OCI-LY3 (cell line): ENCODE results near the gene SGSM2.

ENCODE experiments used
- H2AFZ ChIP-seq: fragments of 200-600, 300-600 bp; shearing (Covaris generic); 2 replicates; pipeline ENCODE4 v1.6.0; 2014; ENCODE audit warnings: antibody characterized with exemption, low read depth, low read length
- H3K27ac ChIP-seq: fragments of 200-600, 300-600 bp; sonication (generic); 2 replicates; pipeline ENCODE4 v1.5.1; 2014; ENCODE audit warnings: mild to moderate bottlenecking, low read length, moderate library complexity, mixed read lengths
- H3K27me3 ChIP-seq: fragments of 200-600, 300-600 bp; sonication (generic); 2 replicates; pipeline ENCODE4 v1.6.1; 2014; ENCODE audit warnings: low read depth, low read length, mixed read lengths
- H3K36me3 ChIP-seq: fragments of 200-600, 300-600 bp; sonication (generic); replicated peaks from 2 replicates; pipeline ENCODE3; 2014; ENCODE audit warnings: low read depth, low read length, mixed read lengths
- H3K4me1 ChIP-seq: fragments of 300-600, 200-600 bp; sonication (generic); 2 replicates; pipeline ENCODE4 v1.6.1; 2014; ENCODE audit warnings: low read length, mixed read lengths
- H3K4me2 ChIP-seq: fragments of 200-600, 300-600 bp; sonication (generic); 2 replicates; pipeline ENCODE4 v1.6.1; 2014; ENCODE audit warnings: low read length, mixed read lengths
- H3K4me3 ChIP-seq: fragments of 300-600, 200-600 bp; sonication (generic); 2 replicates; pipeline ENCODE4 v1.5.1; 2014; ENCODE audit warnings: antibody characterized with exemption, mild to moderate bottlenecking, low read length, moderate library complexity
- H3K79me2 ChIP-seq: fragments of 300-600, 200-600 bp; shearing (Covaris generic); 2 replicates; pipeline ENCODE4 v1.6.1; 2014; ENCODE audit warnings: mild to moderate bottlenecking, low read length, mixed read lengths
- H3K9ac ChIP-seq: fragments of 300-600, 200-600 bp; shearing (Covaris generic); 2 replicates; pipeline ENCODE4 v1.6.0; 2014; ENCODE audit warnings: mild to moderate bottlenecking, low read length, moderate library complexity
- H3K9me3 ChIP-seq: fragments of 200-600, 300-600 bp; shearing (Covaris generic); 2 replicates; pipeline ENCODE4 v1.6.1; 2014; ENCODE audit warnings: low read length, mixed read lengths; ENCODE audit not compliant: insufficient read depth
- H4K20me1 ChIP-seq: fragments of 200-600, 300-600 bp; sonication (generic); 2 replicates; pipeline ENCODE4 v1.6.1; 2016; ENCODE audit warnings: low read length, mixed read lengths; ENCODE audit not compliant: insufficient read depth
- CTCF ChIP-seq: fragments of 200-600, 300-600 bp; sonication (generic); IDR thresholded peaks from 2 replicates; pipeline ENCODE4 v1.5.1; 2014; ENCODE audit warnings: antibody characterized with exemption, low read length, low read depth
- EZH2phosphoT487 ChIP-seq: fragments of 200-600 bp; shearing (Covaris generic); IDR thresholded peaks from 2 replicates; pipeline ENCODE4 v1.6.1; 2018; ENCODE audit warnings: antibody characterized with exemption, mixed run types, low read depth

Gene SGSM2

GRCh38 chr17:2370211-2370589, 32.9 kb downstream of the SGSM2 start:
- Histone ChIP-seq H3K27ac (no peak overlapping the region), H3K4me1 (no peaks in the 10 kb centered on the region), H3K9me3 (no peaks in the 10 kb centered on the region), H4K20me1 (no peaks in the 10 kb centered on the region), H3K79me2 (no peaks in the 10 kb centered on the region), H3K36me3 (no peaks in the 10 kb centered on the region), H3K4me2 (no peak overlapping the region), H2AFZ (no peak overlapping the region), H3K27me3 (no peaks in the 10 kb centered on the region), H3K4me3 (no peak overlapping the region), H3K9ac (no peak overlapping the region)
- TF ChIP-seq CTCF (no peak), EZH2phosphoT487 (no peak)

GRCh38 chr17:2371183-2372130, 34.2 kb downstream of the SGSM2 start:
- Histone ChIP-seq H2AFZ (no peak overlapping the region), H3K79me2 (no peaks in the 10 kb centered on the region), H3K27me3 (no peaks in the 10 kb centered on the region), H3K4me3 (no peak overlapping the region), H4K20me1 (no peaks in the 10 kb centered on the region), H3K4me1 (no peaks in the 10 kb centered on the region), H3K36me3 (no peaks in the 10 kb centered on the region), H3K27ac (no peak overlapping the region), H3K4me2 (no peak overlapping the region), H3K9me3 (no peaks in the 10 kb centered on the region), H3K9ac (no peak overlapping the region)
- TF ChIP-seq CTCF (no peak), EZH2phosphoT487 (no peak)

- Histone ChIP-seq H3K9me3 (no peaks in the 10 kb centered on the region), H3K27ac (no peak overlapping the region), H3K9ac (no peak overlapping the region), H3K79me2 (no peaks in the 10 kb centered on the region), H3K4me1 (no peaks in the 10 kb centered on the region), H3K4me3 (no peak overlapping the region), H4K20me1 (no peaks in the 10 kb centered on the region), H2AFZ (no peak overlapping the region), H3K36me3 (no peaks in the 10 kb centered on the region), H3K4me2 (no peak overlapping the region), H3K27me3 (no peaks in the 10 kb centered on the region)
- TF ChIP-seq CTCF (no peak), EZH2phosphoT487 (no peak)
These were observed 34.9 kb downstream of the SGSM2 start for GRCh38 chr17:2372180-2372579.

GRCh38 chr17:2372681-2373080, 35.4 kb downstream of the SGSM2 start:
- H2AFZ ChIP-seq: no peak overlapping the region
- no peak overlapping the region for H3K4me3 ChIP-seq
- no peaks in the 10 kb centered on the region for H3K36me3 ChIP-seq
- H3K9ac ChIP-seq: no peak overlapping the region
- no peaks in the 10 kb centered on the region for H3K79me2 ChIP-seq
- no peaks in the 10 kb centered on the region for H3K4me1 ChIP-seq
- H4K20me1 ChIP-seq: no peaks in the 10 kb centered on the region
- no peak for TF ChIP-seq EZH2phosphoT487
- TF ChIP-seq CTCF: no peak
- no peak overlapping the region for H3K4me2 ChIP-seq
- H3K9me3 ChIP-seq: no peaks in the 10 kb centered on the region
- H3K27me3 ChIP-seq: no peaks in the 10 kb centered on the region
- no peak overlapping the region for H3K27ac ChIP-seq
